SHP77 treated with DMSO at 0.1 percent for 48 hours (cell line): ENCODE measurements around the gene MBNL1.
A peak's percentile ranks its signal among the peaks of the same experiment; 100 is the strongest.

Experiments
- DNase-seq: peaks from one replicate; lab custom pipeline; 2025; lab: John Stamatoyannopoulos, UW

The MBNL1 gene

DNA sequence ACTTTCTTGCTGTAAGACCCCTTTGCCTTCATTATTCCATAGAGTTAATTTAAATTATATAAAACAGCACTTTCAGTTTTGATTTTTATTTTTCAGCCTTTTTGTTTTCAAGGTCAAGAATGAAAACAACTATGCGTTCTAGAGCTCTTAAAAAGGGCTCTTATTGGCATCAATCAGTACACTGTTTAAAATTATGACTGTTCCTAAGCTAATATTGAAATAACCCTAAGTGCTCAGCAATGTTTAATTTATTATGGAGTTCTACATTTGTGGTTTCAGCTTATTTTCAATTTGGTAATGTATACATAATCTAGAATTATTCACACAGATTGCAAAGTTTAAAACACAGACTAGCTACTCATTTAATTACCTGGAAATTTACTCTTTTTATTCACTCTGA, 179.4 kb downstream of the MBNL1 start:
- DNase-seq, result no peak

DNA sequence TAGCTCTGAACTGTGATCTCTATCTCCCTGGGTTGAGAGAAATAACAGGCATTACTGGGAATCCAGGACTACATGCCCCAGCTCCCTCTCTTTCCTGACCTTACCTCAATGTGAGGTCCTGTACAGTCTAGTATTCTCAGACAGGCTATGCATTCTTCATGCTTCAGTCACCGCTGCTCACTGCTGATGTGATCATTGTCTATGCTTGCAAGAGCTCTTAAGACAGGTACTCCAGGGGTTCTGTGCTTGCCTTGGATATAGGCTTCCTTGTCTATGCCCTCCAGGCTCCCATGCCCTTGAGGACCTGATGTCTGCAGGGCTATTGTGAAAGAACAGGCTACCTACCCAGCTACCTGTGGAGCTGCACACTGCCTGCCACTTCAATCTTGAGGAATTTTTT, 183.6 kb downstream of the MBNL1 start:
- no peak for DNase-seq

DNA sequence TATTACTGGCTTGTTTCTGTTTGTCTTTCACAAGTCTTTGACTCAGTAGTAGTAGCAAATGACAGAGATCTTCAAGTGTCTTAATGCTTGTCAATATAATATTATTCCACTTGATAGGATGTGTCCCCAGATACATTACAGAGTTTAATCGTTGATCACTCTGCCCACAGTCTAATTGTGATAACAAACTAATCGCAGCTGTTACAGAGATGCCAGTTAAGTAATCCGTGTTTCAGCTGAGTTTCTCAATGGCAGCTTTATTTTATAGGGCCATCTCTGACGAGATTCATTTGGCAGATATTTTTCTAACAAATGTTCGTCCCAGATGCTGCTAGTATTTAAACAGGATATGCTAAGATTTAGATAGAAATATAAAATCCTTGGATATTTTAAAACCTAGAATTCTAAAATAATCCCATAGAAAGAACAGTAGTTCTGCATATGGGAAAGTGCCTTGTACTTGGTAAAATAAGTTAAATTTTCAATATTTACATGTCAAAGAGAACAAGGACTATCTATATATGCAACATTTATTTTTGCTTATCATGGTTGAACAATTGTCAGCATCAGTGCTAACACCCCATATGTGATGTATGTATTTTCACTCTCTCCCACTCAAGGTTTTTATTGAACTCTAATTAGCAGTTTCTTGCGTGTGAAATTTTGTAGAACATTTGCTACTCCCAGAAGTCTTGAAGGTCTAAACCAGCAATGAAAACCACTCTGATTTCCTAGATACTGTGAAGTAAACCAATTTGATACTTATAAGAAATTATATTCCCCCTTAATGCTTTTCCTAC, 185.5 kb downstream of the MBNL1 start:
- no peak for DNase-seq

DNA sequence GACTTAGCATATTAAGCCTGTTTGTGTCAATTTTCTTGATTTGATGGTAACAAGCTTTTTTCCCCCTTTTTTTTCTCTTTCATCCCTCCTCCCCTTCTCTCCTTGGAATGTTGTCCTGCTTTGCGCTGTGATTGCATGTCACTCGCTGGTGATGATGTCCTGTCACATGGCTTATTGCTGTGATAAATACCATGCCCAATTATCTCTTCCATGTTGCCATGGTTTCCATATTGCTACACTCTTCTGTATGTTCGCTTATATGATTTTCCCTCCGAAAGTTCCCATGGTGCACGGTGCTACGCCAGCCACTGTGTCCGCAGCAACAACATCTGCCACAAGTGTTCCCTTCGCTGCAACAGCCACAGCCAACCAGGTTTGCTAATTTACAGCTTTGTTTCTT, 187.3 kb downstream of the MBNL1 start:
- DNase-seq, result no peak

DNA sequence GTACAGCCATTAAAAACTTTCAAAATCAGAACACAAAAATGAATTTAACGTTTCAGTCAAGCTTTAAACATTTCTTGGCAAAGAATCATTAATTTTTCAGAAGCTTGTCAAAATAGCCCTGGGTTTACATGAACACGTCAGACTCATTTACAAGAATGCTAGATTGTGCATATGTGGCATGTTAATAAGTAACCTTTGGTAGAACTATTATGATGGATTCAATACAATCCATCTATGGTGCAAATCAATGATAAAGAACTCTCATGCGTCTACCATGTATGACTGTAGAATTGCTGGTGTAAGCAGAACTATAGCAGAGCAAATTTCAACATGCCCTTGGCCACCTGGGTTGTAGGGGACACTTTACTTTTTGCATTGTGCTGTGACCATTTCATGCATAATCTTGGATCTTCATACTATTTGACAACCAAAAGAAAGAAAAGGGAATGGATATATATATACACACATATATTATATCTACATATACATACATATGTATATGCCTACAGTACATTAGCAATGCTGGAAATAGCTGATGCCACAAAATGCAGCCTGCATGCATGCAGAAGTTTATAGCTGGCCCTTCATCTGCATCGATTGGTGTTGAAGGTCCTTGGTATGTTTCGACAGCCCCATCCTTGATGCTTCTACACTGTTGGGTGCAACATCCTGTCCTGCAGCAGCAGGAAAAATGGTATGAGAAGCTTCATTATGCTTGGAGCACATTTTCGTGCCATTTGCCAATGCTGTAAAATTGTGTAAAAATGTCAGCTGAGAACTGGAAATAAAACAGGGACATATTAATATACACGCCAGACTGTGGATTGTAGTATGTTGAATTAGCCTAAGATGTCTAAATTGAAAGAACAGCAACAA, 189.0 kb downstream of the MBNL1 start:
- no peak for DNase-seq

DNA sequence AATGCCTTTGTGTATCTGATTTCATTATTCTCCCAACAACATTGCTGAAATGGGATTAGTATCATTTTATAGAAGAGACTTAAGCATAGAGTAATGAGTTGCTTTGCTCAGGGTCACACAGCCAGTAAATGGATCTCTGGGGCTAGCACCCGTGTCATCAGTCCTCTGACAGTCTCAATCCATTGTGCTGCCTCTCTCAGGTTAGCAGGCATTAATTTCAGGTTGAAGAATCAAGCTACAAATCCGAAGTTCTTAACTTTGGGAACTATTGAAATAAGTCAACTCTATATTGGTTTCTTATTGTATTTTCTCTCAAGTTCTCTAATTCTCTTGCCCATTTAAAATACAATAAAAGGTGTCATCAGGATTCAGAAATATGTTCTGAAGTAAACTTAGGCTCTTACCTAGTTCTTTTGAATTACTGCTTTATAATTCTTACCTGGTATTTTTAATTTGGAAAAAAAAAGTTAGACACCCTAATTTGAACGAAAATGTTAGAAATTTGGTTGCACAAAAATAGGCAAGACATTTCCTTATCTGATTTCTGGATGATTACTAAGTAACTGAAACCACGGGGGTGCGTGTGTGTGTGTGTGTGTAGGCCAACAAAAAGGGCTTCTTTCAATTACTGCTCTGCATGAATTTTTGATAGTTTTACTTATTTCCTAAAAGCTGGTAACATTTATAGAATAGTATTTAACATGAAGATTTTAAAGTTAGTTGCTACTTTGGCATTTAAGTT, 189.8 kb downstream of the MBNL1 start:
- no peak for DNase-seq

DNA sequence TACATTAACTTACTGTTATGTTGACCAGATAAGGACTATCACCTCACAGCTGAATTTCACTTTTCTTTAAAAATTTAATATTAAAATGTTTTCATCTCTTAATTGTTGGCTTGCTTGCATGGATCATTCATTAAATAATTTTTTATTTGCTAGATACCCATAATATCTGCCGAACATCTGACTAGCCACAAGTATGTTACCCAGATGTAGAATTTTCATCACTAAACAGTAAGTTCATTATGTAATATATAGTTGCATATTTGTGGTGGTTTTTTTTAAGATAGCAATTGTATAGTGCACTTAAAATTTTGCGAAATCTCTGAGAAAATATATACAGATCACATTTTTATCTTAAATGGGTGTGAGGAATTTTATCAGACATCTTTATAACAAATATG, 190.4 kb downstream of the MBNL1 start:
- no peak for DNase-seq

DNA sequence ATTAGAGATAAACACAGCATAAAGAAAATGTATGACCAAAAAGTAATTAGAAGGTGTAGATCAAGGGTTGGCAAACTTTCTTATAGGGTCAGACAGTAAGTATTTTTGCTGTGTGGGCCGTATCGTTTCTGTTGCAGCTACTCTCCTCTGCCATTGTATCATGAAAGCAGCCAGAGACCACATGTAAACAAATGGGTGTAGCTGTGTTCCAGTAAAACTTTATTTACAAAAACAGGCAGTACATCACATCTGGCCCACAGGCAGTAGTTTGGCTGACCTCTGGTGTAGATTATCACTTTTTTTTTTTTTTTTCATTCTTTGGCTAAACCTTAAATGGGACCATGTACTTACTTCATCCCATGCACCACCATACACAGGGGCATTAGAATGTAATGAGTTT, 190.8 kb downstream of the MBNL1 start:
- DNase-seq, result no peak

DNA sequence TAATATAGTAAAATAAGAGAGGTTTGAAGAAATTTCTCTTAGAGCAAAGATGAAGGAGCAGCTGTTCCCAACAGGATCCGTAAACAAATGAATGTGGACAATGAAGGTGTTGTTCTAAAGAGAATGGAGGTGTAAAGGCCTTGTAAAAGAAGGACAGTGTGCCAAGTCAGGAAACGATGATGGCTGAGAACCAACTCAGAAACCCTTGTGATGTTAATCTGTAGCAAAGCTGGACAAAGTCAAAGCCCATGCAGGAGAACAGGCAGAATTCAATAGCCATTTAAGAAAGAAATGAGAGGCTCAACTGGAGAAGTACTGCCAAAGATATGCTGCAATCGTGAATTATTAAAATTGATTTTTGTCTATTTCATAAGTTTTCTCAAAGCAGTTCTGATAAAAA, 192.2 kb downstream of the MBNL1 start:
- no peak for DNase-seq

DNA sequence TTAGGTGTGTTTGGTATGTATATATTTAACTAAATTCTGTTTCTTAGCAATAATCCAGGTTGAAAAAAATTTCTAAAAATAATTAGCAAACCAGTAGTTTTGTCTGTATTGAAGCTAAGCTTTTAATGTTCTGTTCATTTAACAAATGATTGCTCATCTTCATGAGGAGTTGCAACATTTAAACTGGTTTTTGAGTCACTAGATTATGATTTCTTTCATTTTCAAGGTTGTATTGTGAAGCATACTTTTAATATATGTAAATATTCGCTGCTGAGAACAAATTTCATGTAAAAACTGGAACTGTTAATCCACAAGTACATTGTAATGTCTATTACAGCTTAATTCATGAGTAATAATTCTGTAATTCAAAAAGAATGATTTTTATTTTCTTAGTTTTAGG, 192.7 kb downstream of the MBNL1 start:
- DNase-seq, result no peak

DNA sequence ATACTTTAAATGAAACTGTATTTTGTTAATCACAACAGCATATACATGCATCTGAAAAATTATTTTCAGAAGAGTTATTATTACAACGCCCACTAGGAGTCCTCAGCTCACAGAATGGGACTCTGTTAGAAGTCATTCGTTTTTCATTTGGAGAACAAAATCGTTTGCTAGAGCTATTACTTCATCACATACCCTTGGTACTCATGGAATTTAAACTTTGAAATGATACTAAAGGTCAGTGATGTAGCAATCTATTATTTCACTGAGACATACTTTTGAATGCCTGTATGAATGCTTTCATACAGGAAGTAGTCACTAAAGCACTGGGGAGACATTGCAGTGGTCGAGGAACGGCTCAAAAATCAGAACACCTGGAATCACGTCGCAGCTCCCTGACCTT, 198.1 kb downstream of the MBNL1 start:
- no peak for DNase-seq

DNA sequence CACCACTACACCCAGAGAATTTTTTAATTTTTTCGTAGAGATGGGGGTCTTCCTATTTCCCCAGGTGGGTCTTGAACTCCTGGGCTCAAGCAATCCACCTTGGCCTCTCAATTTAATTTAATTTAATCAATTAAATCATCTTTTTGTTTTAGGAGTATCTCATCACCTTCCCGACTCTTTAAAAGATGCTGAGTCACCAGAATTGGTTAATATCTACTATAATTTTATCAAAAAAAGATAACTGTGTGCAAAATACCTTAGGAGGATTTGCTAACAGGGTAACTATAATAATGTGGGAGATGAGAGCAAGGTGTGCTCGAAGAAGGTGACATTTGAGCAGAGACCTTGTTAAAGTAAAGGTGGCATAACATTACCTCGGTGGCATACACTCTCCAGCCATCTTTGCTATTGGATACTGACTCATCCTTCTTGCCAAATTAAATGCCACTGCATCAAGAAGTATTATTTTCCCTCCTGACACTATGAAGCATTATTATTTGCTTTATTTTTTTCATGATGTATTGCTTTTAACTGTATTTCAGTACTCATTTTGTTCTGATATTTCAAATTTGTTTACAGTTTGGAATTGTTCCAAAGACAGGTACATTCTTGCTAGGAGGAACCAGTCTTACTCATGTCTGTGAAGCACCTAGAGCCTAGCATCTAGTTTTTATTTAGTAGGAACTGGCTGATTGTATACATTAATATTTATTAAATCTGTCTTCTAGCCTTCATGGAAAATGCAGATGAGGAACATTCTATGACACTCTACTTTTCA, 200.7 kb downstream of the MBNL1 start:
- DNase-seq, result no peak

DNA sequence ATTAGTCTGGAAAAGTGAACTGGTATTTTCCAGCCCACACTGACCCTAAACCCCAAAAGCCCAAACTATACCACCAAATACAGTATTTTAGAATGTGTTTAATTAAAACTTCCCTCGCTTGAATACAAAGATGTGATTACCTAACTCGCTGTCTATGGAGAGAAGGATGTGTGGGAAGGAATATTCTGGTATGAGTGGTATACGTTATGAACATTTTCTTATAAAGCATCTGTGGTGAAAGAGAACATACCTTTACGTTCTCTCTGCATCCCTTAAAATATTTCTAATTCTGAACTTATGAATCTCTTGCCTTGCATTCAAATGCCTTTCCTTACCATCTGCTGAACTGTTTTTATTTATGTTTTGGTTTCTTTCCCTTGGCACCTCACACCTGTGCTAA, 201.4 kb downstream of the MBNL1 start:
- DNase-seq, result no peak

DNA sequence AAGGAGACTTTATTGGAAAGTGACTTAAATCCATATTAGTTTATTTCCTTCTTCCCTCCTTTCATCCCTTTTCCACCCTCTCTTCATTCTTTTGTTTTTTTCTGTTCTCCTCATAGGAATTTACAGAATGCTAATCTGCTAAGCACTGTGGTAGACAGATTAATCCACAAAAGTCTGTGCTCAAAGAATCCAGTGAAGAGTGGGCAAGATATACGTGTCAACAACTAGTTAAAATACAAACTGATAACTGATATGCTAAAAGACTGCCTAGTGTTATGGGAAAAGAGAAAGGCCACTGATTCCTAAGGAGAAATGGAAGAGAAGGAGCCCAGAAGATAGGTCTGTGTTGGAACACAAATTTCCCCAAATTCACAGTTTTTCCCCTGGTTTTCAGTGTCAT, 202.2 kb downstream of the MBNL1 start:
- DNase-seq, result no peak

DNA sequence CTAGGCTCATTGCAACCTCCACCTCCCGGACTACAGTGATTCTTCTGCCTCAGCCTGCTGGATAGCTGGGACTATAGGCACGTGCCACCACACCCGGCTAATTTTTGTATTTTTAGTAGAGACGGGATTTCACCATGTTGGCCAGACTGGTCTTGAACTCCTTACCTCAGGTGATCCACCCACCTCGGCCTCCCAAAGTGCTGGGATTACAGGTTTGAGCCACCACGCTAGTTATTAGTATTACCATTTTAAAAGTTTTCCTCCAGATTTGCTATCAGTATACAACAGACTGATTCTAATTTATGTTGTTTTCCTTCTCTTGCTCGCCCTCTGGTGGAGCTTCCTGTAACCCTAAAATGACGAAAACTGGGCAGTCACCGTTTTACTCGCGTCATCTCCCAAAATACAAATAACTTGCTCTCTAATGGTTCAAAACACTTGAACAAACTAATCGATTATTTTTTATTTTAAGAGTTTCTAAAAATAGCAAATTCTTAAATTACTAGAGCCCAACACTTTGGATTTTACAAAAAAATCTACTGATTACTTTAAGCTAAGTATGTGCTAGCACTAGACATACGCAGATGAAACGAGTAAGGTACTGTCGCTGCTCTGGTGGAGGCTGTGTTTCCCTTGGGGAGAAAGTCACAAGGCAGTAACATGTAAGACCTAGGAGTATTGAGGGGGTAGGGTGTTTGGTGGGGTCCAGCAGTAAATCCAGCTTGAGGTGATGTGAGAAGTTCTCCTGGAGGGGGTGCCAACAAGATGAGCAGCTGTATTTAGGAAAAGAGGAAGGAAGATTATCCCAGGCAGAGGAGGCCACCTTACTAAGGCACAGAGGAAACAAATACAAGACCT, 203.3 kb downstream of the MBNL1 start:
- DNase-seq, result no peak

DNA sequence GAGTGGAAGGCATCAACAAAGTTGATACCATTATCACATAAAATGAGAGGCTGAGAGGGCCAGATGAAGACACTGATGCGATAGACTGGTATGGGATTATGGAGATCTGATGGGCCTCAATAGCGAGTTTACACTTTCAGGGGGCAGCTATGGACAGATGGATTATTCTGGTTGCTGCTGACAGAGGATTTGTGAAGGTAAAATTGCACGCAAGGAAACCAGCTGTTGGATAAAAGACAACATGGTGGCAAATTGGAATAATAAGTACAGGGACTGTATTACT, 203.9 kb downstream of the MBNL1 start:
- no peak for DNase-seq

DNA sequence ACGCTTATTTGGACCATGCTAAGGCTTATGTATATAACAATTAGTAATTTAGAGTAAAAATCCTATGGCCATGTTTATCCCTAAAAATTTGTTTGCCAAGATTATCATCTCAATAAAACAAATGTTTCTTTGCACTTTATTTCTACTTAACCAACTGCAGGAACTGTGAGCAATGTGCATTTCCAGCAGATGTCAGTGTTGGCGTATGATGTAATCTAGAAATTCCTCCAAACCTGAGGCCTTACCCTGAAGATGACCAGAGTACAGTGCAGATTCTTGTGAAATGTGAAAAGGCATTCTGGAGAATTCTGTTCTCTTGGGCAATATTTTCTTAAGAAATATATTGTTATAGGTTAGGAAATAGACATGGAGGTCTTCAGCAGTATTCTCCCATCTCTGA, 205.9 kb downstream of the MBNL1 start:
- DNase-seq, result peak; percentile 25

DNA sequence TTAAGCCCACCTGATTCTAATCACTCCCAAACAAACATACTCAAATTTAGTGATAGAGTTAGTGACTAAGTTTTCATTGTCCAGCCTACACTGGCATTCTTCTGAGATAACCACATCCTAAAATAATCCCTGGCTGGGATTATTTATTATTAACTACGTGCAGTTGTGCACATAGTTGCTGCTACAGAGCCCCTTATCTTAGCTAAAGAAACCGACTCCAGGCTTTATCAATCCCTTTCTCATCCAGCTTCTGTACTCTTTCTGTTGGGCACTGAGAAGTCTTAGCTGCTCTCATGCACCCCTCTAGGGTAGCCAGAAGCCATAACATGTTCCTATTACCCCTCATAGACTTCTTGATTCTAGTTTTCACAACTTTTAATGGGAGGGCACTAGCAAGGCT, 208.7 kb downstream of the MBNL1 start:
- no peak for DNase-seq

DNA sequence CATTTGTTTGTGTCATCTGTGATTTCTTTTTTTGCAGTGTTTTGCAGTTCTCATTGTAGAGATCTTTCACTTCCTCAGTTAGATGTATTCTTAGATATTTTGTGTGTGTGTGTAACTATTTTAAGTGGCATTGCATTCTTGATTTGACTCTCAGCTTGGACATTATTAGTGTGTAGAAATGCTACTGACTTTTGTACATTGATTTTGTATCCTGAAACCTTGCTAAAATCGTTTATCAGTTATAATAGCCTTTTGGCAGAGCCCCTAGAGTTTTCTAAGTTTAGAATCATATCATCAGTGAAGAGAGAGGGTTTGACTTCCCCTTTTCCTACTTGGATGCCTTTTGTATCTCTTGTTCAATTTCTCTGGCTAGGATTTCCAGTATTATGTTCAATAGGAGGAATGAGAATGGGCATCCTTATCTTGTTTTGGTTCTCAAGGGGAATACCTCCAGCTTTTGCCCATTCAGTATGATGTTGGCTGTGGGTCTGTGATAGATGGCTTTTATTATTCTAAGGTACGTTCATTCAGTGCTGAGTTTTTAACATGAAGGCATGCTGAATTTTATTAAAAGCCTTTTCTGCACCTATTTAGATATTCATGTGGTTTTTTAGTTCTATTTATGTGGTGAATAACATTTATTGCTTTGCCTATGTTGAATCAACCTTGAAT, 211.7 kb downstream of the MBNL1 start:
- no peak for DNase-seq

DNA sequence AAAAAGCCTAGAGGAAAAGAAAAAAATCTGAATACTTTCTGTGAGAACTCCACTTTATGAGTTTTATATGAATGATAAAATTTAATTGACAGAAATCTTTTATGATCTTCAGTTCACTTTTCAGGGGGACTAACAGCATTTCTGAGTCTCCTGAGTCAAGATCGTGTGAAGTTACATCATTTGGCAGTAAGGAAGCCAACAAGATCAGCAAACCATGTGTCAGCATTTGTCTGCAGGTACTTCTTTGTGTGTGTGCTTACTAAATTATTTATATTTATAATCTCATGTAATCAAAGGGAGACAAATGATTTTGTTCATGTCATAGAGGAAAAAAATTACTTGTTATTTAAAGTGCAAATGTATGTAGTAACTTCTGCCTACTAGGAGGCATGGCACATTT, 217.6 kb downstream of the MBNL1 start:
- DNase-seq, result no peak

DNA sequence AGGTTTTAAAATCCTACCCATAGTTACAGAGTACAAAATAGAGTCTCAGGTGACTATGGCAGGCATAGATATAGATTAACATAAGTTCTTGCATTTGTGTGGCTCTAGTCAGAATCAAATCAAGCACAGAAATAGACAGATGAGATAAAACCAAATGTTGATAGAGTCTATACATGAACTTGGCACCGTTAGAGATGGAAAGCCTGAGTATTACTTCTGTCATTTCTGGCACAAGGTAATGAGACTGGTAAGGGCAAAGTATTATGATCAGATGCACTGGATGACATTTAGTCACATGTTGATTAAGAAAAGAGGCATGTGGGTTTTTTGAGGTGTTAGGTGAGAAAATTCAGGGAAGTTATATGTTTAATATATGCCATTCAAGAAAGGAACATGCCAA, 219.7 kb downstream of the MBNL1 start:
- DNase-seq, result no peak
